OCI-LY1 (cell line): ENCODE results near the gene SLC9A7.

Experiments
- H2AFZ ChIP-seq: fragments of 200-600 bp; sonication (generic), shearing (Covaris generic); 2 replicates; pipeline ENCODE4 v1.6.0; 2014; ENCODE audit warnings: antibody characterized with exemption, mild to moderate bottlenecking, low read length
- H3F3A ChIP-seq: fragments of 200-600 bp; sonication (generic), shearing (Covaris generic); 2 replicates; pipeline ENCODE4 v1.6.0; 2014; ENCODE audit warnings: mild to moderate bottlenecking, antibody characterized with exemption, low read length, moderate library complexity; ENCODE audit not compliant: insufficient read depth
- H3K27ac ChIP-seq: fragments of 200-600 bp; sonication (generic); 2 replicates; pipeline ENCODE4 v1.5.1; 2014; ENCODE audit warnings: low read length, mixed run types, mild to moderate bottlenecking, low read depth; ENCODE audit not compliant: poor library complexity, severe bottlenecking
- H3K27me3 ChIP-seq: fragments of 200-600 bp; sonication (generic); 2 replicates; pipeline ENCODE4 v1.6.0; 2014; ENCODE audit warnings: antibody characterized with exemption, mild to moderate bottlenecking, low read length, moderate library complexity; ENCODE audit not compliant: insufficient read depth
- H3K36me3 ChIP-seq: fragments of 200-600 bp; sonication (generic); 2 replicates; pipeline ENCODE4 v1.6.1; 2014; ENCODE audit warnings: mild to moderate bottlenecking, antibody characterized with exemption, low read length, moderate library complexity, mixed read lengths; ENCODE audit not compliant: insufficient read depth
- H3K4me1 ChIP-seq: fragments of 200-600 bp; sonication (generic); 2 replicates; pipeline ENCODE4 v1.5.1; 2014; ENCODE audit warnings: mild to moderate bottlenecking, low read length, moderate library complexity; ENCODE audit not compliant: insufficient read depth, severe bottlenecking
- H3K4me2 ChIP-seq: fragments of 200-600 bp; sonication (generic), shearing (Covaris generic); 2 replicates; pipeline ENCODE4 v1.6.1; 2014; ENCODE audit warnings: low read length
- H3K4me3 ChIP-seq: fragments of 200-600 bp; sonication (generic); 2 replicates; pipeline ENCODE4 v1.5.1; 2014; ENCODE audit warnings: low read length, low read depth, mild to moderate bottlenecking, mixed read lengths; ENCODE audit not compliant: poor library complexity, severe bottlenecking
- H3K79me2 ChIP-seq: fragments of 200-600 bp; shearing (Covaris generic); 2 replicates; pipeline ENCODE4 v1.6.1; 2016; ENCODE audit warnings: mixed run types, low read length, mixed read lengths; ENCODE audit not compliant: insufficient read depth
- H3K9ac ChIP-seq: fragments of 200-600 bp; sonication (generic), shearing (Covaris generic); 2 replicates; pipeline ENCODE4 v1.6.1; 2014; ENCODE audit warnings: mild to moderate bottlenecking, low read length, mixed read lengths
- H3K9me2 ChIP-seq: fragments of 200-600 bp; sonication (generic), shearing (Covaris generic); 2 replicates; pipeline ENCODE4 v1.6.1; 2014; ENCODE audit warnings: low read depth, mild to moderate bottlenecking, low read length, mixed read lengths
- H3K9me3 ChIP-seq: fragments of 200-600 bp; shearing (Covaris generic); 2 replicates; pipeline ENCODE4 v1.6.1; 2014; ENCODE audit warnings: low read length, mixed read lengths
- H4K20me1 ChIP-seq: fragments of 200-600 bp; sonication (generic), shearing (Covaris generic); 2 replicates; pipeline ENCODE4 v1.6.0; 2016; ENCODE audit warnings: mild to moderate bottlenecking, low read length; ENCODE audit not compliant: insufficient read depth
- CTCF ChIP-seq: fragments of 200-600 bp; sonication (generic), shearing (Covaris generic); IDR thresholded peaks from 2 replicates; pipeline ENCODE4 v1.5.1; 2017; ENCODE audit warnings: mild to moderate bottlenecking, antibody characterized with exemption, low read length, moderate library complexity, mixed read lengths
- EZH2 ChIP-seq: fragments of 200-600 bp; sonication (generic), shearing (Covaris generic); IDR thresholded peaks from 2 replicates; pipeline ENCODE4 v1.8.0; 2017; ENCODE audit warnings: borderline replicate concordance, mixed run types, mild to moderate bottlenecking, antibody characterized with exemption, low read length, moderate library complexity, mixed read lengths

The SLC9A7 gene

GRCh38 chrX:46695491-46695890 is 63.4 kb downstream of the SLC9A7 start:
- Histone ChIP-seq H2AFZ (no peak overlapping the region), H3K27me3 (no peaks in the 10 kb centered on the region), H3K4me3 (no peak overlapping the region), H3K36me3 (no peaks in the 10 kb centered on the region), H3K4me1 (peaks cover 32% of the 10 kb centered on the region), H3K27ac (no peak overlapping the region), H3F3A (no peaks in the 10 kb centered on the region), H4K20me1 (no peaks in the 10 kb centered on the region), H3K9ac (no peak overlapping the region), H3K79me2 (peaks cover 13% of the 10 kb centered on the region; the same call in 1 of the 2 replicates), H3K4me2 (no peak overlapping the region), H3K9me2 (no peaks in the 10 kb centered on the region), H3K9me3 (no peaks in the 10 kb centered on the region)
- TF ChIP-seq CTCF, result no peak
- TF ChIP-seq EZH2, result no peak

- no peak for TF ChIP-seq CTCF
- no peak for TF ChIP-seq EZH2
- peaks cover 13% of the 10 kb centered on the region for H3K79me2 ChIP-seq
Measured at GRCh38 chrX:46694549-46694948, 64.4 kb downstream of the SLC9A7 start.

GRCh38 chrX:46693149-46693548 is 65.8 kb downstream of the SLC9A7 start:
- peak overlapping the region; percentile 28 for H3K27ac ChIP-seq

More at GRCh38 chrX:46694549-46694948, 64.4 kb downstream of the SLC9A7 start:
- Histone ChIP-seq H3F3A (no peaks in the 10 kb centered on the region), H3K9me2 (no peaks in the 10 kb centered on the region), H3K27ac (no peak overlapping the region), H3K9me3 (no peaks in the 10 kb centered on the region), H3K4me1 (peaks cover 32% of the 10 kb centered on the region), H3K4me3 (no peak overlapping the region), H2AFZ (no peak overlapping the region), H4K20me1 (no peaks in the 10 kb centered on the region), H3K9ac (no peak overlapping the region), H3K4me2 (no peak overlapping the region), H3K27me3 (no peaks in the 10 kb centered on the region), H3K36me3 (no peaks in the 10 kb centered on the region)

More at GRCh38 chrX:46693149-46693548, 65.8 kb downstream of the SLC9A7 start:
- Histone ChIP-seq H3K4me1 (peaks cover 32% of the 10 kb centered on the region), H3K4me3 (no peak overlapping the region), H3K27me3 (no peaks in the 10 kb centered on the region), H3K9ac (no peak overlapping the region), H3F3A (no peaks in the 10 kb centered on the region), H3K9me2 (no peaks in the 10 kb centered on the region), H3K36me3 (no peaks in the 10 kb centered on the region), H4K20me1 (no peaks in the 10 kb centered on the region), H3K4me2 (no peak overlapping the region), H3K79me2 (peaks cover 13% of the 10 kb centered on the region), H3K9me3 (no peaks in the 10 kb centered on the region), H2AFZ (no peak overlapping the region)
- TF ChIP-seq CTCF (no peak), EZH2 (no peak)
